Transverse colon (tissue), 4 donors: ENCODE data around the gene PSMB7.

Experiments used
- EP300 ChIP-seq: sonication (generic); formaldehyde crosslinking; IDR thresholded peaks from one replicate; pipeline ENCODE4 v1.6.1; 2017; ENCODE audit warnings: antibody characterized with exemption, low read depth
- POLR2A ChIP-seq: fragments of 450-650 bp; IDR thresholded peaks from one replicate; pipeline ENCODE4 v1.6.1; 2016; ENCODE audit warnings: antibody characterized with exemption, mild to moderate bottlenecking, moderate library complexity
- POLR2AphosphoS5 ChIP-seq, 3 donors: sonication (generic); formaldehyde crosslinking; IDR thresholded peaks; one replicate each; pipeline ENCODE4 v1.6.1; 2016; ENCODE audit warnings: antibody characterized with exemption in 3 of 3
- TF ChIP-seq, protein P1 (sequence below), 5 experiments: fragments of 200-600 bp in 3 of 5; fragments of 450-650 bp in 2 of 5; sonication (generic) in 3 of 5; IDR thresholded peaks; 1 replicate in 2 of 5; 2 replicates in 3 of 5; pipeline ENCODE4 v1.5.1; 2016 to 2017; ENCODE audit warnings: antibody characterized with exemption in 5 of 5, inconsistent platforms in 3 of 5, mild to moderate bottlenecking in 2 of 5, moderate library complexity in 1 of 5

- TF ChIP-seq, protein P1, sequence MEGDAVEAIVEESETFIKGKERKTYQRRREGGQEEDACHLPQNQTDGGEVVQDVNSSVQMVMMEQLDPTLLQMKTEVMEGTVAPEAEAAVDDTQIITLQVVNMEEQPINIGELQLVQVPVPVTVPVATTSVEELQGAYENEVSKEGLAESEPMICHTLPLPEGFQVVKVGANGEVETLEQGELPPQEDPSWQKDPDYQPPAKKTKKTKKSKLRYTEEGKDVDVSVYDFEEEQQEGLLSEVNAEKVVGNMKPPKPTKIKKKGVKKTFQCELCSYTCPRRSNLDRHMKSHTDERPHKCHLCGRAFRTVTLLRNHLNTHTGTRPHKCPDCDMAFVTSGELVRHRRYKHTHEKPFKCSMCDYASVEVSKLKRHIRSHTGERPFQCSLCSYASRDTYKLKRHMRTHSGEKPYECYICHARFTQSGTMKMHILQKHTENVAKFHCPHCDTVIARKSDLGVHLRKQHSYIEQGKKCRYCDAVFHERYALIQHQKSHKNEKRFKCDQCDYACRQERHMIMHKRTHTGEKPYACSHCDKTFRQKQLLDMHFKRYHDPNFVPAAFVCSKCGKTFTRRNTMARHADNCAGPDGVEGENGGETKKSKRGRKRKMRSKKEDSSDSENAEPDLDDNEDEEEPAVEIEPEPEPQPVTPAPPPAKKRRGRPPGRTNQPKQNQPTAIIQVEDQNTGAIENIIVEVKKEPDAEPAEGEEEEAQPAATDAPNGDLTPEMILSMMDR (IDR thresholded peaks at IDR 0.05): no peak
- no peak for TF ChIP-seq EP300
- no peak for TF ChIP-seq POLR2A
- no peak for TF ChIP-seq POLR2AphosphoS5 (IDR thresholded peaks at IDR 0.05)
These were observed 41.9 kb downstream of the PSMB7 start for GRCh38 chr9:124373386-124373785.
